CD4-positive, alpha-beta T cell (primary cell): ENCODE results near the gene DENND1A. TPM values are rescaled to one million over a fixed set of nuclear protein-coding genes. Genes with fewer than 3 reads are reported as not detected.

Experiments
- ATAC-seq: fragments of 200-7000 bp; cut with Tn5 transposase; one replicate; pipeline ENCODE4 v1.10.0; 2022; ENCODE audit warnings: mild to moderate bottlenecking; ENCODE audit not compliant: poor library complexity
- CTCF ChIA-PET: fragments of 350-600 bp; sonication (Branson Sonifier 250); formaldehyde crosslinking; loops from one replicate; lab custom pipeline; 2021; ENCODE audit warnings: antibody characterized with exemption, inconsistent platforms; lab: Charles Lee
- POLR2A ChIA-PET: fragments of 350-600 bp; sonication (Branson Sonifier 250); formaldehyde crosslinking; loops from one replicate; lab custom pipeline; 2021; ENCODE audit warnings: antibody characterized with exemption, inconsistent platforms; lab: Charles Lee
- DNase-seq, 14 experiments: peaks; one replicate each; pipeline ENCODE4 v3.0.0-alpha.2; 2013 to 2020; ENCODE audit warnings: mixed read lengths in 2 of 14
- H3K27ac ChIP-seq, 2 donors: one replicate each; pipeline versions ENCODE4 v1.5.1 to v1.7.0; 2013; ENCODE audit warnings: low read length in 2 of 2, low read depth in 1 of 2, mild to moderate bottlenecking in 1 of 2
- H3K27me3 ChIP-seq, 2 experiments: 1 replicate in 1 of 2; 2 replicates in 1 of 2; pipeline versions ENCODE4 v1.6.1 to v1.7.0; 2013; ENCODE audit warnings: low read length in 2 of 2, control low read depth in 1 of 2, mild to moderate bottlenecking in 1 of 2, moderate library complexity in 1 of 2; ENCODE audit not compliant: insufficient read depth in 2 of 2, control insufficient read depth in 1 of 2
- H3K36me3 ChIP-seq: one replicate; pipeline ENCODE4 v1.6.1; 2013; ENCODE audit warnings: low read length, control low read depth; ENCODE audit not compliant: insufficient read depth
- H3K4me1 ChIP-seq: one replicate; pipeline ENCODE4 v1.6.1; 2013; ENCODE audit warnings: low read length, control low read depth; ENCODE audit not compliant: insufficient read depth
- H3K4me3 ChIP-seq: one replicate; pipeline ENCODE4 v1.5.1; 2013; ENCODE audit warnings: mild to moderate bottlenecking, low read length, moderate library complexity
- H3K9me3 ChIP-seq, 2 experiments: 1 replicate in 1 of 2; 2 replicates in 1 of 2; pipeline versions ENCODE4 v1.6.1 to v1.7.0; 2013; ENCODE audit warnings: low read length in 2 of 2, mild to moderate bottlenecking in 2 of 2, control low read depth in 1 of 2, moderate library complexity in 1 of 2; ENCODE audit not compliant: control insufficient read depth in 1 of 2, insufficient read depth in 1 of 2
- H3K27ac Mint-ChIP-seq: one replicate; pipeline ENCODE4 v1.8.0; 2020; ENCODE audit warnings: mixed read lengths
- H3K27me3 Mint-ChIP-seq: one replicate; pipeline ENCODE4 v1.8.0; 2021; ENCODE audit warnings: mixed read lengths
- H3K36me3 Mint-ChIP-seq: one replicate; pipeline ENCODE4 v1.8.0; 2021; ENCODE audit warnings: low read depth, mixed read lengths
- H3K4me1 Mint-ChIP-seq: one replicate; pipeline ENCODE4 v1.8.0; 2021; ENCODE audit warnings: low read depth, mixed read lengths
- H3K4me3 Mint-ChIP-seq: one replicate; pipeline ENCODE4 v1.8.0; 2020; ENCODE audit warnings: mild to moderate bottlenecking, mixed read lengths
- H3K9me3 Mint-ChIP-seq: one replicate; pipeline ENCODE4 v1.8.0; 2020; ENCODE audit warnings: mixed read lengths
- intact Hi-C, 2 experiments: fragments of 100-400 bp; cut with DNase I in 1 of 2; cut with micrococcal nuclease in 1 of 2; formaldehyde crosslinking; loops; one replicate each; pipeline versions ENCODE4 v1.15.1 to v1.9.0; 2023 to 2025; cut with DNase I, micrococcal nuclease
- total RNA-seq, 174 experiments: library from RNA in 2 of 174; stranded (reverse) in 2 of 174; gene quantifications; one replicate each; pipeline ENCODE4 v1.2.3 and lab custom pipeline; 2021 to 2026
- TF ChIP-seq, protein P1 (sequence below): fragments of 200-600 bp; IDR thresholded peaks from one replicate; pipeline ENCODE4 v1.8.0; 2022; ENCODE audit warnings: antibody characterized with exemption, mild to moderate bottlenecking

The DENND1A gene
- total RNA-seq, 2 experiments from 2014 or later, result 20.0 to 20.6 TPM

DNA sequence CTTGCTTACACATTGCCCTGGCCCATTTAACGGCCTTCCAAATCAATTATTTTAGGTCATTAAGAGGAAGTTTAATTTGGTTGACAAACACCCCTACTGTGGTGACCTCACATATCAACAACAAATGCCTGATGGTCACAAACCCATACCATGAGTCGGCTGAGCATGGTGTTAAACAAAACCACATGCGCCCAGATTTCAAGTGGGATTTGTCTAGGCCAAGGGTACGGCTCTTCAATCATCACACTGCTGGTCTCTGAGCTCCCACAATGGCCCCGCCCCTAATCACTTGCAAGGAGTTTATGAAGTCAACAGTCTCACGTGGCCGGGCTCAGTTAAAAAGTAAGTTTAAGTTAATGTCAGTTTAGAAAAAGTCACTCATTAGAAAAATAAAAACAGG lies 330.1 kb downstream of the DENND1A start:
- ChIA-PET CTCF (no interaction called here), POLR2A (no interaction called here)
- no peak for DNase-seq
- no peak overlapping the region for H3K4me3 Mint-ChIP-seq
- H3K27ac Mint-ChIP-seq, result no peak overlapping the region
- H3K27ac ChIP-seq, result no peak overlapping the region
- TF ChIP-seq, protein P1, sequence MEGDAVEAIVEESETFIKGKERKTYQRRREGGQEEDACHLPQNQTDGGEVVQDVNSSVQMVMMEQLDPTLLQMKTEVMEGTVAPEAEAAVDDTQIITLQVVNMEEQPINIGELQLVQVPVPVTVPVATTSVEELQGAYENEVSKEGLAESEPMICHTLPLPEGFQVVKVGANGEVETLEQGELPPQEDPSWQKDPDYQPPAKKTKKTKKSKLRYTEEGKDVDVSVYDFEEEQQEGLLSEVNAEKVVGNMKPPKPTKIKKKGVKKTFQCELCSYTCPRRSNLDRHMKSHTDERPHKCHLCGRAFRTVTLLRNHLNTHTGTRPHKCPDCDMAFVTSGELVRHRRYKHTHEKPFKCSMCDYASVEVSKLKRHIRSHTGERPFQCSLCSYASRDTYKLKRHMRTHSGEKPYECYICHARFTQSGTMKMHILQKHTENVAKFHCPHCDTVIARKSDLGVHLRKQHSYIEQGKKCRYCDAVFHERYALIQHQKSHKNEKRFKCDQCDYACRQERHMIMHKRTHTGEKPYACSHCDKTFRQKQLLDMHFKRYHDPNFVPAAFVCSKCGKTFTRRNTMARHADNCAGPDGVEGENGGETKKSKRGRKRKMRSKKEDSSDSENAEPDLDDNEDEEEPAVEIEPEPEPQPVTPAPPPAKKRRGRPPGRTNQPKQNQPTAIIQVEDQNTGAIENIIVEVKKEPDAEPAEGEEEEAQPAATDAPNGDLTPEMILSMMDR, result no peak
- no peak for ATAC-seq
- no peaks in the 10 kb centered on the region for H3K27me3 ChIP-seq
- intact Hi-C loops, result no loop called here
- H3K4me1 Mint-ChIP-seq, result no peaks in the 10 kb centered on the region
- H3K9me3 Mint-ChIP-seq, result no peaks in the 10 kb centered on the region
- peaks cover 16% of the 10 kb centered on the region for H3K36me3 Mint-ChIP-seq
- H3K9me3 ChIP-seq, result no peaks in the 10 kb centered on the region
- no peaks in the 10 kb centered on the region for H3K4me1 ChIP-seq
- no peak overlapping the region for H3K4me3 ChIP-seq
- H3K36me3 ChIP-seq, result no peaks in the 10 kb centered on the region
- H3K27me3 Mint-ChIP-seq, result no peaks in the 10 kb centered on the region

DNA sequence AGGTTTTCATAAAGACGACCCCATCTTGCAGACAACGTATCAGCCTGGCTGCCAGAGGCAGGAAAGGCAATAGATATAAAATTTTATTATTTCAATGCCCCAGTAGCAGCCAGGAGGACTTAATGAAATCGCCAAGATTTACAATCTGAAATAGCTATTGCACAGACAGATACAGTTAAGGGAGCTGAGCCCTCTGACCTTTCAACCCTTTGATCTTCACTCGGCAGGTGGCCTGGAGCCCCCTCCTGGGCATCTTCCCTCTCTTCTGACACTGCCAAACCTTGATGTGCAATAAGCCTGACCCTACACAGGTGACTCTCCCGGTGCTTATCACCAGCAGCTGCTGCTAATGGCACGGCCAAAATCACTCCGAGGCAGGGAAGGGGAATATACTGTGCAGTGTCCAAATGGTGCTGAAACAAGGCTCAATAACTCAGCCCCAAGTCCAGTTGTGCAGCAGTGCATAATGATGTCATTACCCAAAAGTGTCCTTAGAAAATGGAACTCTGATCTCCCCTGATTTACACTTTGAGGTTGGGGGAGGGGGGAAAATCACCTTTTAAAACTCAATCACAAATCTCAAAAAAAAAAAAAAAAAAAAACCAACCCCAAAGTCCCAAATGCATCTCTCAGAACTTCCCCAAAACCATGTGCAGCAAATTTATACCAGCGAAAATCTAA lies 331.9 kb downstream of the DENND1A start:
- Histone ChIP-seq H3K27me3 (no peaks in the 10 kb centered on the region), H3K4me3 (no peak overlapping the region), H3K9me3 (no peaks in the 10 kb centered on the region), H3K36me3 (no peaks in the 10 kb centered on the region), H3K27ac (no peak overlapping the region), H3K4me1 (no peaks in the 10 kb centered on the region)
- no peak for ATAC-seq
- CTCF ChIA-PET, result interaction anchor here (0.7 kb wide), 2 partner anchors 32 to 214 kb away, joined by 3 read pairs; no protein-coding TSS in a partner anchor
- H3K4me1 Mint-ChIP-seq, result no peaks in the 10 kb centered on the region
- TF ChIP-seq, protein P1, result no peak
- no peaks in the 10 kb centered on the region for H3K27me3 Mint-ChIP-seq
- H3K4me3 Mint-ChIP-seq, result no peak overlapping the region
- intact Hi-C loops, result no loop called here
- no peak overlapping the region for H3K27ac Mint-ChIP-seq
- POLR2A ChIA-PET, result no interaction called here
- no peaks in the 10 kb centered on the region for H3K9me3 Mint-ChIP-seq
- no peak for DNase-seq
- H3K36me3 Mint-ChIP-seq, result peaks cover 18% of the 10 kb centered on the region

DNA sequence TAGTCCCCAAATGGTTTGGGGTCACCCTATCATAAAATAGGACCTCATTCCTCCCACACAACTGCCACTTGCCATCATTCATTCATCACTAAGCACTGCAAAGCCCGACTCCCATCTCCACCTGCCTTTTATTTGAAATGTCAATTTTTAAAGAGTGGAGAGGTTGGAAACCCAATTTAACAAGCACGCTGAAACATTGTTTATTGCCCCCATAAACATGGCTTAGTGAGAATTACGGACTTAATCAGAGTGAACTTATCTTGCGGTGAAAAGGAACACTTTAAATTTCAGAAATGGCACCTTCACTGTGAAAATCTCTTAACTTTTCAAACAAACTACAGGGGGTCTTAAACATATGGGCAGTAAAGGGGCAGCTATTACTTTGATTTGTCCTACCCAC lies 332.9 kb downstream of the DENND1A start:
- Histone ChIP-seq H3K27ac (no peak overlapping the region), H3K9me3 (no peaks in the 10 kb centered on the region), H3K4me1 (no peaks in the 10 kb centered on the region), H3K36me3 (no peaks in the 10 kb centered on the region), H3K4me3 (no peak overlapping the region), H3K27me3 (no peaks in the 10 kb centered on the region)
- Mint-ChIP-seq H3K36me3 (peaks cover 19% of the 10 kb centered on the region), H3K27me3 (no peaks in the 10 kb centered on the region), H3K4me3 (no peak overlapping the region), H3K4me1 (no peaks in the 10 kb centered on the region), H3K9me3 (no peaks in the 10 kb centered on the region), H3K27ac (no peak overlapping the region)
- DNase-seq (no peak), ATAC-seq (no peak)
- ChIA-PET CTCF (no interaction called here), POLR2A (no interaction called here)
- intact Hi-C loops, result no loop called here
- TF ChIP-seq, protein P1, result no peak
